Measurements from ENCODE around the gene ADARB2.

The ADARB2 gene

DNA sequence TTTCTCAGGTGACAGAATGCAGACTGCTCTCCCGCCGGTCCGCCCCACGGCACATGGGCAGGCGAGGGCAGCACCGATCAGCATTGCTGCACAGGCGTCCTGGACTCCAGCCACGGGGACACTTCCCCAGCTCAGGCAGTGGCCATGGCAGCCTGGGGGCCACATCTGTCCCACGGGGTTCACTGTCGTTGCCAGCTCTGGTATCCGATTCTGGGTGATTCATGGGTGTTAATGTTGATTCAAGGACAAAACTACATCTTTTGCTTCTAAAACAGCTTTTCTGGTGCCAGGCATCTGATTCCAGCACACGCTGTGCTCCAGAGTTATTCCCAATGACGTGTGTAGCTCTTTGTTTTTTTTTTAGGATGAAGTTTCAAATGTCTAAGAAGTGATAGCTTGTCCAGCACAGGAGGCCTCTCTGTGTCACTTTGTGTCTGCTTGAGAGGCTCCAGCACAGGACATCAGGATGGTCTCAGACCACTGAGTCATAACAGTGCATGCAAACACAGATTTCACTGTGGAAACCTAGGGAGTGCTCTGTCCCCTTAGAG, 463.1 kb downstream of the ADARB2 start:
- Mint-ChIP-seq H3K36me3 (no peaks in the 10 kb centered on the region), H3K27ac (no peak overlapping the region), H3K4me3 (no peak overlapping the region), H3K4me1 (no peaks in the 10 kb centered on the region), H3K27me3 (no peaks in the 10 kb centered on the region), H3K9me3 (no peaks in the 10 kb centered on the region)

DNA sequence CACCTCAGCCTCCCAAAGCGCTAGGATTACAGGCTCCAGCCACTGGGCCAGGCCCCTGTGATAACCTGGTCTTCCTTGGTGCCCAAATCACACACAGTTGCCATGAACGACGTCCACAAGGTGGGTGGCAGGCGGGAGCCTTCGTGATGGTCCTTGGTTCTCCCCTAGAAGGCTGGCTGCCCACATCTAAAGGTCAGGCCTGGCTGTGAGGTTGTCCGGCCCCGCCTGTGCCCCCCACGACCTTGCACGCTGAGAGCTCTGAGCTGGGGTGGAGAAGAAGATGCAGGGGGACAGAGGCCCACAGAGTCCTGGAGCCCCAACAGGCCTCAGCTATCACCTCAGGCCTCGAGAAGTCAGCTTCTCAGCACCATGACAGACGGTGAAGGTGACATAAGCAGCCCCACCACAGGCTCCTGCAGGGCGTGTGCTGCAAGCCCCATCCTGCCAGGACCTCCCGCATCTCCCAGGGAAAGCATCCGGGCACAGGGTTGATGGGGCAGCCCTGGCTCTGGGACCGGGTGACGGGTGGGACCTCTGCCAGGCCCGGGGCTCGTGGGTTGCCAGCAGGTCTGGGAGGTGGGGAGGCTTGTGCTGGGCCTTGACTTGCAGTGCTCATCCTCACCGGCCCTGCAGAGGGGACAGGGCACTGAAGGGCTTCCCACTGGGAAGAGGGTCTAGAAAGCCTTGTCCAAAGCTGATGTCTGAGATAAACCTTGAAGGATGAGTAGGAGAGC, 463.8 kb downstream of the ADARB2 start:
- peaks cover 5% of the 10 kb centered on the region for H3K4me1 Mint-ChIP-seq
- H3K27ac Mint-ChIP-seq: no peak overlapping the region
- H3K4me3 Mint-ChIP-seq: no peak overlapping the region
- no peaks in the 10 kb centered on the region for H3K36me3 Mint-ChIP-seq
- H3K27me3 Mint-ChIP-seq: no peaks in the 10 kb centered on the region
- no peaks in the 10 kb centered on the region for H3K9me3 Mint-ChIP-seq

DNA sequence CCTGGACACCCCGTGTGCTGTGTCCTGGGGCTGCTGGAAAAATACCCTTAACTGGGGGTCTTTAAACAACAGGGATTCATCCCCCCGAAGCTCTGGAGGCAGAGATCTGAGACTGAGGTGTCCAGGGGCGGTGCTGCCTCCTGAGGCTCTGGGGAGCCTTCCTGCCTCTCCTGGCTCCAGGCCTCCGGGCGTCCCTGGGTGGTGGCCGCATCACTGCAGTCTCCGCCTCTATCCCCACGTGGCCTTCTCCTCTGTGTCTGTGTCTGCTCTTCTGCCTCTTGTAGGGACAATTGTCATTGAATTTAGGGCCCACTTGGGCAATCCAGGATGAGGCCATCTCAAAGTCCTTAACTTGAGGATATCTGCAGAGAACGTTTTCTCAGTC, 464.6 kb downstream of the ADARB2 start:
- Mint-ChIP-seq H3K36me3 (no peaks in the 10 kb centered on the region), H3K9me3 (no peaks in the 10 kb centered on the region), H3K4me3 (no peak overlapping the region), H3K27me3 (no peaks in the 10 kb centered on the region), H3K27ac (no peak overlapping the region), H3K4me1 (peaks cover 5% of the 10 kb centered on the region)

DNA sequence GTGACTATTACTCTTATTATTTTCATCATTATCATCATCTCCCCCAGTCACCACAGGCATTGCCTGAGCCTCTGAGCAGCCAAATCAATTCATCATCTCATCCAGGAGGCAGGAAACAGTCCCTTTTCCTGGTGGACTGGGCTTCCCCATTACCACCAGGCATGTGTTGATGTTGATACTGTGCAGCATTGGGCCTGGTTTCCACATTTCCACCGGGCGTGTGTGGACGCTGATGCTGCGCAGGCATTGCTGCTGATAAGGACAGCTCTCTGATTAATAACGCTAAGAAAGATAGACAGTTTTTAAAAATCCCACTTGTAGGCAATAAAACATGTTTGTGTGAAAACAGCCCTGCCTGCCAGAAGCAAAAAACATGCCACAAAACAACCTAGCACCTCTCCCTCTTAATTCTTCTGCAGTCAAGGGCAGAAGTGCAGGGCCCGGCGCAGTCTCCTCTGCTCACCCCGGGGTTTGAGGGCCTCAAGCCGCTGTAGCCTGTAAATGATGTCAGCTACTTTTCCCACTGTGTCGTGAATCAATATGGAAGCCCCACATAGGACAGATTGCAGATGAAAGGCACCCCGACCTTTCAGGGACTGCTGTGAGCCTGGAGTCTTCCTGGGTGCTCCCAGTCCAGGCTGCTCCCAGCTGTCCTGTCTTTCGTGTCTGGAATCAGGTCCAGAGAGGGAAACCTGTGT, 465.1 kb downstream of the ADARB2 start:
- Mint-ChIP-seq H3K36me3 (no peaks in the 10 kb centered on the region), H3K9me3 (no peaks in the 10 kb centered on the region), H3K27ac (no peak overlapping the region), H3K4me3 (no peak overlapping the region), H3K4me1 (peaks cover 5% of the 10 kb centered on the region), H3K27me3 (no peaks in the 10 kb centered on the region)

DNA sequence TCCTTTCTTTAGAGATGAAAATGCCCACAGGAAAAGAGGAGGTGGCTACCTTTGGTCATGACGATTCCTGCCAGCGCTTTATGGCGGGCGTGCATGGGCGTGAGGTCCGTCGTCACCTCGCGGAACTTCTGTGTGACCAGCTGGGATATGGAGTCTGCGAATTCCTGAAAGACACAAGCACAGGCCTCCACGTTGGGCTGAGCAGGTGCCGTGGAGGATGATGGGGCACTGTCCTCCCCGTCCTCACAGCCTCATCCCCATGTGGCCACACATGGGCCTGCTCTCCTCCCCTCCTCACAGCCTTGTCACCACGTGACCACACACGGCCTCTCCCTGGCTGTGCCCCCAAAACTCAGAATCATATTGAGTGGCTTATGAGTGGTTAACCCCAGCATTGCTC, 466.4 kb downstream of the ADARB2 start:
- H3K4me3 Mint-ChIP-seq: no peak overlapping the region
- H3K27me3 Mint-ChIP-seq: no peaks in the 10 kb centered on the region
- H3K9me3 Mint-ChIP-seq: no peaks in the 10 kb centered on the region
- H3K36me3 Mint-ChIP-seq: no peaks in the 10 kb centered on the region
- peaks cover 5% of the 10 kb centered on the region for H3K4me1 Mint-ChIP-seq
- H3K27ac Mint-ChIP-seq: no peak overlapping the region

DNA sequence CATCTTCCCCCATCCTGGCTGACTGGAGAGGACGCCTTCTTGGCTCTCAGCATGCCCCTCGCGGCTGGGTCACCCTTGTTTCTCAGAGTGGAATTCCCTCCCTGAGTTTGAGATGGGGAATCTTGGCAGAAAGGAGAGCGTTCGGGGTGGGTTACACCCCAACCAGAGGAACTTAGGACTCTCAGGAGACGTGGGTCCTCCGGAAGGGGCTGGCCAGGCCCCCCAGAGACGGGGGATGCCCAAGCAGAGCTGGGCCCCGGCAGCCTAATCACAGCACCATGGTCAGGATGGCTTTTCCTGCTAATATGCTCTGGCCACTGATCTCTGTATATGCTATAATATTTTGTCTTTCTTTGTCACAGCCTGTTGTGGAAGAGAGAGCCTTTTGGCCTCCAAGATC, 466.8 kb downstream of the ADARB2 start:
- H3K27ac Mint-ChIP-seq: no peak overlapping the region
- no peaks in the 10 kb centered on the region for H3K9me3 Mint-ChIP-seq
- H3K4me3 Mint-ChIP-seq: no peak overlapping the region
- no peaks in the 10 kb centered on the region for H3K36me3 Mint-ChIP-seq
- peaks cover 5% of the 10 kb centered on the region for H3K4me1 Mint-ChIP-seq
- H3K27me3 Mint-ChIP-seq: no peaks in the 10 kb centered on the region

DNA sequence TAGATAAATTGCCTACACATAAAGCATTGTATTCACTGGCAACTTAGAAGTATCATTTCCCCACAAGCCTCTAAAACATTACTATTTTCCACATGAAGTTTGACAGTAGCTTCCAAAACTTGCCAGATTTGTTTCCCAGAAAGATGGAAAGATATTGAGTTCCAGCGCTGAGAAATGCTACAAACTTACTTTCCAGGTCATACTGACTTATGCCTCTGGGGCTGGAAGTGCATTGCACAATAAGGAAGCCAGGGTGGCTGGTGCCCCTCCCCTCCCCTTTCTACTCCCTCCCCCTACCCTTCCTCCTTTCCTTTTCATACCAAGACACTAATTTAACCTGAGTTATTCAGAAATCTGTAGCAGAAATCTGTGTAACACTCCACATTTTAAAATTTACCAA, 468.5 kb downstream of the ADARB2 start:
- no peaks in the 10 kb centered on the region for H3K9me3 Mint-ChIP-seq
- H3K27me3 Mint-ChIP-seq: no peaks in the 10 kb centered on the region
- no peak overlapping the region for H3K27ac Mint-ChIP-seq
- H3K4me3 Mint-ChIP-seq: no peak overlapping the region
- peaks cover 5% of the 10 kb centered on the region for H3K4me1 Mint-ChIP-seq
- no peaks in the 10 kb centered on the region for H3K36me3 Mint-ChIP-seq

DNA sequence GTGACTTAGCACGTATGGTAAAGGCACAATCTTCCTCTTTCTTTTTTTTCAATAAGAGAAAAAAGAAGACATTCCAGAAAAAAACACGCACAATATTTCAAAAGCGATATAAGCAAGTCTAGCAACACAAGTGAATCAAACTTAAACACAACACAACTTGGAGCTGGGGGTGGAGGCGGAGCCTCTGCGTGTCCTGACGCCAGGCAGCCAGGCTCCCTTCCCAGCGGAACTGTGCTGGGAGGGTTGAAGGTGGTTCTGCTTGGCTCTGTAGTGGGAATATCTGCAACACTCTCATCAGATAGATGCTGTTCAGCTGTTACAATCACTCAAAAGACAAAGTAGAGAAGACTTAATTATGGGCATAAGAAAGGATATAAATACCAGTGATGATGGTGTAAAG, 469.8 kb downstream of the ADARB2 start:
- Mint-ChIP-seq H3K27ac (no peak overlapping the region), H3K9me3 (no peaks in the 10 kb centered on the region), H3K4me3 (no peak overlapping the region), H3K4me1 (peaks cover 5% of the 10 kb centered on the region), H3K36me3 (no peaks in the 10 kb centered on the region), H3K27me3 (no peaks in the 10 kb centered on the region)

DNA sequence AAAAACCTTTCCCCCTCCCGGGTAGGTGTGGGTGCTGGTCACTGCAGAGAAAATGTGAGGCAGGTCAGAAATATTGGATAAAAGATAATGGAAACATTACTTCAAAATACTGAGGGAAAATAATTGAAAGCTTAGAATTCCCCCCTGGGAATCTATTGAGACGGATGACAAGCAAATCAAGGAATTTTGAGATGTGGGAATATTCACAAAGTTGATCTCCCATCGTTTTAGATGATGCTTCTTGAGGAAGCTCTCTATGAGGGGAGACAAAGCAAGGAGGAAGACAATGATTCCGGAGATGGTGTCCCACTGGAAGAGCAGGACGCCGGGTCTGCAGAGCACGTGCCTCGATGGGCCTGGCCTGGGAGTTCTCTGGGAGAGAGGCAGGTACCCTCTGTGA, 470.2 kb downstream of the ADARB2 start:
- no peak overlapping the region for H3K4me3 Mint-ChIP-seq
- H3K27me3 Mint-ChIP-seq: no peaks in the 10 kb centered on the region
- H3K27ac Mint-ChIP-seq: no peak overlapping the region
- no peaks in the 10 kb centered on the region for H3K9me3 Mint-ChIP-seq
- H3K4me1 Mint-ChIP-seq: peaks cover 5% of the 10 kb centered on the region
- H3K36me3 Mint-ChIP-seq: no peaks in the 10 kb centered on the region

DNA sequence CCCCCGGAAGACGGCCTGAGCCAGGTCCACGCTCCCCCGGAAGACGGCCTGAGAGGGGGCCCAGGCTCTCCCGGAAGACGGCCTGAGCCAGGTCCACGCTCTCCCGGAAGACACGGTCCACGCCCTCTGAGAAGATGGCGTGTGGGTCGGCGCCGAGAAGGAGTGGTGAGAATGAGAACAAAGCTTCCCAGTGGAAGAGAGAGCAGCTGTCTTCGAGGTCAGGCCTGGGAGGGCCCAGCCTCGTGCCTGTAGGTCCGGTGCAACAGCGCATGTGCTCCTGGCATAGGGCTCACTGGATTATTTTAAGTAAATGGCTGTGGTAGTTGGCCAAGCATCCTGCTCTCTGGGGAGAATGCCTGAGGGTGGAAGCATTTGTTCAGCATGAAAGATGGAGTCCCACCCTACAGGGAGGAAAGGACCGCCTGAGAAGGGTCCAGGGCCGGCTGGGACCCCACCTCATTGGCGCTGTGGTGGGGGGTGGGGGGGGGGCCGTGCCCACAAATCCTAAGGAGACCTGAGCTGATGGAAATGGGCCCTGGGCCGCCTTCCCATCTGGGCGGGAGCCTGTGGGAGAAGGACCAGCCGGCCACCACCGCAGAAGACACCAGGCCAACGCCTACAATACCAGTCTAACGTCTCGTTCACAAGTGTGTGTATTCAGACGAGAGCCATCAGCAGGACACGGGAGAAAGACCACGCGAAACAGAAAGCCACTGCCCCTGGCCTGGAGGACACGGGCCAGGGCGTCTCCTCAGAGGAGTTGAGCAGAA, 471.1 kb downstream of the ADARB2 start:
- H3K9me3 Mint-ChIP-seq: no peaks in the 10 kb centered on the region
- H3K4me3 Mint-ChIP-seq: no peak overlapping the region
- no peak overlapping the region for H3K27ac Mint-ChIP-seq
- H3K27me3 Mint-ChIP-seq: no peaks in the 10 kb centered on the region
- no peaks in the 10 kb centered on the region for H3K36me3 Mint-ChIP-seq
- H3K4me1 Mint-ChIP-seq: peaks cover 5% of the 10 kb centered on the region

DNA sequence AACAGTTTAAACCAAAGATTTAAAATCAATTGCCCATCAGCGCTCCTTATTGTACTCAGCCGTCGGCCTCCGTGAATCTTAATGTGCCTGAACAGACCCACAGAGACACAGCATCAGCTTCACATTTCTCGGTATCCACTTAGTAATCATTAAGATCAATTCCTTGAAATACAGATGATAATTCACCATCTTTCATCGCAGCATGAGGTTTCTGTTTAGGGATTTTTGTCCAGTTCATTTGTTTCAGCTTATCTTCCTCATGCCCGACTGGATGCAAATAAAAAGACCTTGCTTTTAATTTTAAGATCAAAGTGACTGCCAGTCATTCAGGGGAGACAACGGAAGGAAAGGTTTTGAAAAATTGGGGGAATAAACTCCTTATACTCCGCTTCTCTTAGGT, 473.3 kb downstream of the ADARB2 start:
- Mint-ChIP-seq H3K9me3 (no peaks in the 10 kb centered on the region), H3K4me3 (no peak overlapping the region), H3K27ac (no peak overlapping the region), H3K4me1 (peaks cover 4% of the 10 kb centered on the region), H3K36me3 (peaks cover 1% of the 10 kb centered on the region), H3K27me3 (peaks cover 2% of the 10 kb centered on the region)

DNA sequence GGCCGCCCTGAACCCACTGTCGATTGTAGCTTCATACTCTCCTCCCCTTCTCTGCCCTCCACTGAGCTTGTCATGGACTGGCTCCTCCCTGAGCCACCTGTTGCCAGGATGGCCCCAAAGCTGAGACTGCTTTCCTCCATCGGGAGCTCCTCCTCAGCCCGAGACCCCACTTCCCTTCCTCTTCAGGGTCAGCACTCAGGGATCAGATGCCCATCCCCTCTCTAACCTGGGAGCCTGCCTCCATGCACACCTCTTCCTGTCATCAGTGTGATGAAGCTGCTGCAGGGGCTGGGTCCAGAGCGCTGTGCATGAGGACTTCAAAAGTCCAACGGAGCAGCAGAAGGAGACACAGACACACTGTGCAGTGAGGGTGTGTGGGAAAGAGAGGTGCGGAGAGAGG, 480.1 kb downstream of the ADARB2 start:
- H3K4me1 Mint-ChIP-seq: peaks cover 19% of the 10 kb centered on the region
- H3K4me3 Mint-ChIP-seq: no peak overlapping the region
- H3K27ac Mint-ChIP-seq: no peak overlapping the region
- H3K9me3 Mint-ChIP-seq: peaks cover 6% of the 10 kb centered on the region
- peaks cover 2% of the 10 kb centered on the region for H3K36me3 Mint-ChIP-seq
- H3K27me3 Mint-ChIP-seq: peaks cover 18% of the 10 kb centered on the region

DNA sequence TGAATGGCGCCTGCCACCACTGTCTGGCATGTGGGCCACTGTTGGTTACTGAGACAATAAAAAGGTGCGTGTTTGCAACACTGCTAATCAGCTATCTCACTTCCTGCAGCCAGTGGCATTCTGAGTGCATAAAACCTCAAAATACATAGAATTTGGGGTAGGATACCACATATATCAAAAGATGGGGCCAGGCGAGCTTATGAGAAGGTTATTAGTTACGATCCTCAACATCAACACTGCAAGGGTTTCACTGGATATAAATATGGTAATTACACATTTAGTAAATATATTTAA, 480.9 kb downstream of the ADARB2 start:
- Mint-ChIP-seq H3K27ac (no peak overlapping the region), H3K36me3 (peaks cover 2% of the 10 kb centered on the region), H3K27me3 (peaks cover 20% of the 10 kb centered on the region), H3K4me1 (peaks cover 19% of the 10 kb centered on the region), H3K9me3 (peaks cover 6% of the 10 kb centered on the region), H3K4me3 (no peak overlapping the region)

DNA sequence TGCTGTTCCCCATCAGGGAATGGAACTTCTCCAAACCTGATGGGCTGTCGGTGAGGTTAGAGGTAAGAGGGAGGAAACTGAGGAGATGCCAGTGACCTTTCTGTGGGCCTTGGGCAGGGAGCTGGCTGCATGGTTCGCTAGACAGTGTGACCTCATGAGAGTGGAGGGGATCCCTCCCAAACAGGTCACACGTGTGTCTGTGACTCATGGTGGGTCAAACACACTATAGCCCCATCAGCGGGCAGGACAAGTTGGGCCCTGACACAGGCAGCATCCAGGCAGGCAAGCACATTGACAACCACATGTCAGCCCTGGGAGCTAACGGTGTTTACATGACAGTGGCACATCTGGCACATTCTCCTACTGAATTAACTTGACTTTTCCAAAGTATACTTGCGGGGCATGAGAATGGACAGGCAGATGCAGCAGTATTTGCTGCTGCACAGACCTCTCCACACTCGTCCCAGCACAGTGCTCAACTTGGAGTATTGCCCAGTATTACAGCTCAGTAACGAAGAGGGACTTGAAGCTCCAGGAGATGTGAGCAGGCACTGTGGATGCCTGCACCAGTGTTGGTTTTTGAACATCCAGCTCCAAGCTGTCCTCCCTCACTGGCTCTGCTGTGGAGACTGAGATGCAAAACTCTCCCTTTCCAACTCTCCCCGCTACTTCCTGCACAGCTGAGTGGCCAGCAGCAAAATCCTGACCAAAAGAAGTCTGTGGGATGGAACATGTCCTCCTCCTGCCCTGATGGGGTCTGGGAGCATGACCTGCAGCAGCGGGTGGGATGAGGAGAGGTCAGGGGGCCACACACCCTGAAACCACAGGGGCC, 481.5 kb downstream of the ADARB2 start:
- Mint-ChIP-seq H3K27me3 (peaks cover 24% of the 10 kb centered on the region), H3K27ac (no peak overlapping the region), H3K9me3 (peaks cover 6% of the 10 kb centered on the region), H3K36me3 (peaks cover 2% of the 10 kb centered on the region), H3K4me1 (peaks cover 19% of the 10 kb centered on the region), H3K4me3 (no peak overlapping the region)

DNA sequence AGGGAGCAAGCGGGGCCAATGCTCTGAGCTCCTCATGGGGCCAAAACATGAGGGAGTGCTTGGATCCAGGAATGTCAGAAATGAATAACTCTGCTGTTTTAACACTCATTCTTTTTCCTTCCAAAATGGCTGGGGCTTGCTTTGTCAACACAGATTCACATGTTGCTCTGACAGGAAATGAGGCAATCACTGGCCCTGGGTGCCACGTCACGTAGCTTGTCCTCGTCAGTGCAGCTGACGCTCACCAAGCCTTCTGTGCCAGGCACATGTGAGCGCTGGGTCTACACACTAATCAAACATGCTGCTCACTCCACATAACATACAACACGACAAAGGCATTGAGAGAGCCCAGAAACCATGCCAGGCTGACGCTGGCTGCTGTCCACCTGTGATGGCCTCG, 482.2 kb downstream of the ADARB2 start:
- H3K4me3 Mint-ChIP-seq: no peak overlapping the region
- H3K27ac Mint-ChIP-seq: no peak overlapping the region
- H3K36me3 Mint-ChIP-seq: peaks cover 2% of the 10 kb centered on the region
- H3K9me3 Mint-ChIP-seq: peaks cover 6% of the 10 kb centered on the region
- peaks cover 19% of the 10 kb centered on the region for H3K4me1 Mint-ChIP-seq
- H3K27me3 Mint-ChIP-seq: peaks cover 29% of the 10 kb centered on the region
